Right ventricle myocardium inferior (tissue), 1 donor: ENCODE measurements around the gene STPG2. TPM values are rescaled to one million over a fixed set of nuclear protein-coding genes. Genes with fewer than 3 reads are reported as not detected.

Experiments
- ATAC-seq: fragments of 200-7000 bp; cut with Tn5 transposase; one replicate; pipeline ENCODE4 v1.9.1; 2020; ENCODE audit warnings: mild to moderate bottlenecking, moderate library complexity
- DNase-seq: peaks from one replicate; pipeline ENCODE4 v3.0.0; 2021; ENCODE audit errors: missing footprints
- intact Hi-C: fragments of 100-400 bp; cut with DNase I; formaldehyde crosslinking; loops from one replicate; pipeline ENCODE4 v1.11.0; 2022
- total RNA-seq: library from RNA; stranded (reverse); fragmentation: NEBNext Ultra II Directional; extraction: Animal tissue kit (Norgen Biotek cat#: 25700); gene quantifications from one replicate; pipeline ENCODE4 v1.2.1, GENCODE V29; 2021
- donor health status: DM: no; HTN: yes; CAD: no; lungs with severe emphysema.

The STPG2 gene
- total RNA-seq, 1 donor from 2014 or later = 0.43 TPM

- ATAC-seq = no peak
- DNase-seq = no peak
- intact Hi-C loops = no loop called here
Observed at GRCh38 chr4:97868097-97868496, 275.2 kb downstream of the STPG2 start.

GRCh38 chr4:97867557-97868091, 275.7 kb downstream of the STPG2 start:
- intact Hi-C loops = no loop called here
- no peak for DNase-seq
- no peak for ATAC-seq

GRCh38 chr4:97866821-97867556, 276.3 kb downstream of the STPG2 start:
- no peak for ATAC-seq
- no peak for DNase-seq
- intact Hi-C loops = no loop called here

GRCh38 chr4:97851115-97851514, 292.2 kb downstream of the STPG2 start:
- no peak for ATAC-seq
- intact Hi-C loops = no loop called here
- no peak for DNase-seq

GRCh38 chr4:97845758-97846157, 297.5 kb downstream of the STPG2 start:
- intact Hi-C loops = no loop called here
- ATAC-seq (no peak), DNase-seq (no peak)

- no peak for ATAC-seq
- intact Hi-C loops = no loop called here
- no peak for DNase-seq
Observed at GRCh38 chr4:97841512-97841911, 301.8 kb downstream of the STPG2 start.

GRCh38 chr4:97836662-97837061, 306.6 kb downstream of the STPG2 start:
- no peak for DNase-seq
- ATAC-seq = no peak
- intact Hi-C loops = no loop called here

- no peak for DNase-seq
- ATAC-seq = no peak
- intact Hi-C loops = no loop called here
Observed at GRCh38 chr4:97828646-97829045, 314.6 kb downstream of the STPG2 start.

GRCh38 chr4:97819294-97819693, 324.0 kb downstream of the STPG2 start:
- ATAC-seq (no peak), DNase-seq (no peak)
- intact Hi-C loops = no loop called here

GRCh38 chr4:97812768-97813167, 330.5 kb downstream of the STPG2 start:
- DNase-seq = no peak
- intact Hi-C loops = no loop called here

GRCh38 chr4:97786306-97786920, 356.9 kb downstream of the STPG2 start:
- DNase-seq (no peak), ATAC-seq (no peak)
- intact Hi-C loops = no loop called here

More at GRCh38 chr4:97812768-97813167, 330.5 kb downstream of the STPG2 start:
- ATAC-seq = no peak

GRCh38 chr4:97778174-97778573, 365.1 kb downstream of the STPG2 start:
- intact Hi-C loops = no loop called here
- ATAC-seq = no peak

GRCh38 chr4:97774347-97774989, 368.8 kb downstream of the STPG2 start:
- DNase-seq (no peak), ATAC-seq (no peak)
- intact Hi-C loops = no loop called here

More at GRCh38 chr4:97778174-97778573, 365.1 kb downstream of the STPG2 start:
- DNase-seq = no peak

GRCh38 chr4:97770222-97770621, 373.1 kb downstream of the STPG2 start:
- no peak for ATAC-seq
- intact Hi-C loops = no loop called here
- DNase-seq = no peak

- ATAC-seq = no peak
- intact Hi-C loops = no loop called here
- no peak for DNase-seq
Observed at GRCh38 chr4:97762115-97762512, 381.2 kb downstream of the STPG2 start.

GRCh38 chr4:97761445-97762114, 381.7 kb downstream of the STPG2 start:
- intact Hi-C loops = no loop called here
- DNase-seq (no peak), ATAC-seq (no peak)

GRCh38 chr4:97759785-97760184, 383.5 kb downstream of the STPG2 start:
- ATAC-seq = no peak
- intact Hi-C loops = no loop called here
- no peak for DNase-seq

GRCh38 chr4:97752599-97752998, 390.7 kb downstream of the STPG2 start:
- intact Hi-C loops = no loop called here
- DNase-seq (no peak), ATAC-seq (no peak)

- intact Hi-C loops = no loop called here
- DNase-seq = no peak
Observed at GRCh38 chr4:97747945-97748344, 395.3 kb downstream of the STPG2 start.

More at GRCh38 chr4:97747945-97748344, 395.3 kb downstream of the STPG2 start:
- no peak for ATAC-seq
